H9 (cell line): ENCODE data around the gene OSBPL10. TPM values are rescaled to one million over a fixed set of nuclear protein-coding genes. Genes with fewer than 3 reads are reported as not detected.

Experiments
- DNase-seq: peaks from one replicate; pipeline ENCODE4 v3.0.0-alpha.2; 2017
- H2AFZ ChIP-seq: one replicate; pipeline ENCODE4 v1.6.1; 2013; ENCODE audit warnings: mild to moderate bottlenecking, low read length, control low read depth, moderate library complexity
- H2AK5ac ChIP-seq: 2 replicates; pipeline ENCODE4 v1.6.1; 2013; ENCODE audit warnings: low read length, control low read depth, mixed read lengths; ENCODE audit not compliant: insufficient read length
- H2BK120ac ChIP-seq: one replicate; pipeline ENCODE4 v1.6.1; 2013; ENCODE audit warnings: low read depth, mild to moderate bottlenecking, low read length, control low read depth, inconsistent platforms; ENCODE audit not compliant: poor library complexity, severe bottlenecking
- H2BK12ac ChIP-seq: 2 replicates; pipeline ENCODE4 v1.6.1; 2013; ENCODE audit warnings: low read length, control low read depth, mixed read lengths, low read depth; ENCODE audit not compliant: insufficient read length
- H2BK15ac ChIP-seq: 2 replicates; pipeline ENCODE4 v1.6.1; 2013; ENCODE audit warnings: low read depth, low read length, control low read depth
- H2BK20ac ChIP-seq: one replicate; pipeline ENCODE4 v1.6.1; 2013; ENCODE audit warnings: low read depth, mild to moderate bottlenecking, low read length, control low read depth, inconsistent platforms; ENCODE audit not compliant: poor library complexity, severe bottlenecking
- H2BK5ac ChIP-seq: 2 replicates; pipeline ENCODE4 v1.6.1; 2013; ENCODE audit warnings: low read length, control low read depth, mixed read lengths; ENCODE audit not compliant: insufficient read length
- H3K14ac ChIP-seq: 2 replicates; pipeline ENCODE4 v1.6.1; 2013; ENCODE audit warnings: low read length, control low read depth; ENCODE audit not compliant: insufficient read depth
- H3K18ac ChIP-seq: 2 replicates; pipeline ENCODE4 v1.6.1; 2013; ENCODE audit warnings: low read depth, mild to moderate bottlenecking, mixed read lengths, low read length, control low read depth; ENCODE audit not compliant: insufficient read length
- H3K23ac ChIP-seq: 2 replicates; pipeline ENCODE4 v1.6.1; 2013; ENCODE audit warnings: low read length, control low read depth, mixed read lengths, low read depth; ENCODE audit not compliant: insufficient read length
- H3K23me2 ChIP-seq: 2 replicates; pipeline ENCODE4 v1.6.1; 2013; ENCODE audit warnings: low read depth, mild to moderate bottlenecking, mixed read lengths, low read length, control low read depth; ENCODE audit not compliant: insufficient read length, poor library complexity, severe bottlenecking
- H3K27ac ChIP-seq: 2 replicates; pipeline ENCODE4 v1.5.1; 2013; ENCODE audit warnings: low read length, control low read depth, mixed read lengths, low read depth; ENCODE audit not compliant: insufficient read length
- H3K27me3 ChIP-seq: 2 replicates; pipeline ENCODE4 v1.6.1; 2013; ENCODE audit warnings: low read length, control low read depth, inconsistent platforms; ENCODE audit not compliant: insufficient read depth
- H3K4ac ChIP-seq: 2 replicates; pipeline ENCODE4 v1.6.1; 2013; ENCODE audit warnings: low read depth, mild to moderate bottlenecking, control low read depth, inconsistent platforms, low read length, moderate library complexity
- H3K4me1 ChIP-seq: 2 replicates; pipeline ENCODE4 v1.6.1; 2013; ENCODE audit warnings: low read length, control low read depth, inconsistent platforms; ENCODE audit not compliant: insufficient read depth
- H3K4me2 ChIP-seq: 2 replicates; pipeline ENCODE4 v1.6.1; 2013; ENCODE audit warnings: low read length, control low read depth, mixed read lengths; ENCODE audit not compliant: insufficient read length, insufficient read depth
- H3K56ac ChIP-seq: 2 replicates; pipeline ENCODE4 v1.6.1; 2013; ENCODE audit warnings: low read depth, mild to moderate bottlenecking, mixed read lengths, low read length, control low read depth; ENCODE audit not compliant: insufficient read length
- H3K79me1 ChIP-seq: 2 replicates; pipeline ENCODE4 v1.6.1; 2013; ENCODE audit warnings: low read depth, mild to moderate bottlenecking, moderate library complexity, low read length, control low read depth, inconsistent platforms; ENCODE audit not compliant: insufficient read depth, poor library complexity, severe bottlenecking
- H3K79me2 ChIP-seq: 2 replicates; pipeline ENCODE4 v1.6.1; 2013; ENCODE audit warnings: low read length, control low read depth, inconsistent platforms; ENCODE audit not compliant: insufficient read depth
- H3K9ac ChIP-seq: 2 replicates; pipeline ENCODE4 v1.6.1; 2013; ENCODE audit warnings: low read length, control low read depth, mixed read lengths; ENCODE audit not compliant: insufficient read length; ENCODE audit errors: extremely low read depth
- H3K9me3 ChIP-seq: one replicate; pipeline ENCODE4 v1.6.1; 2013; ENCODE audit warnings: low read depth, low read length, inconsistent platforms; ENCODE audit not compliant: control insufficient read depth
- H3T11ph ChIP-seq: one replicate; pipeline ENCODE4 v1.6.1; 2013; ENCODE audit warnings: mild to moderate bottlenecking, low read length, control low read depth, inconsistent platforms
- H4K20me1 ChIP-seq: one replicate; pipeline ENCODE4 v1.6.1; 2013; ENCODE audit not compliant: control insufficient read depth, insufficient read length, insufficient read depth
- H4K5ac ChIP-seq: 2 replicates; pipeline ENCODE4 v1.6.1; 2013; ENCODE audit warnings: low read depth, mild to moderate bottlenecking, mixed read lengths, low read length, control low read depth; ENCODE audit not compliant: insufficient read length
- H4K8ac ChIP-seq: replicated peaks from 2 replicates; pipeline ENCODE4 v1.6.1; 2013; ENCODE audit warnings: low read length, control low read depth, mixed read lengths, low read depth; ENCODE audit not compliant: insufficient read length
- H4K91ac ChIP-seq: 2 replicates; pipeline ENCODE4 v1.6.1; 2013; ENCODE audit warnings: low read depth, mild to moderate bottlenecking, moderate library complexity, mixed read lengths, low read length, control low read depth; ENCODE audit not compliant: insufficient read length
- H3K27ac Mint-ChIP-seq, 3 experiments: 2 replicates in 2 of 3; 3 replicates in 1 of 3; pipeline ENCODE4 v1.8.0; 2020 to 2021; ENCODE audit warnings: mixed read lengths in 3 of 3, mild to moderate bottlenecking in 1 of 3, moderate library complexity in 1 of 3
- H3K27me3 Mint-ChIP-seq: 2 replicates; pipeline ENCODE4 v1.8.0; 2021; ENCODE audit warnings: low read depth, mild to moderate bottlenecking, moderate library complexity, mixed read lengths
- H3K36me3 Mint-ChIP-seq, 3 experiments: 2 replicates in 2 of 3; 3 replicates in 1 of 3; pipeline ENCODE4 v1.8.0; 2020 to 2021; ENCODE audit warnings: low read depth in 3 of 3, mixed read lengths in 3 of 3; ENCODE audit not compliant: insufficient read depth in 1 of 3
- H3K4me1 Mint-ChIP-seq, 2 experiments: 2 replicates each; pipeline ENCODE4 v1.8.0; 2020; ENCODE audit warnings: mixed read lengths in 2 of 2
- H3K4me3 Mint-ChIP-seq, 2 experiments: 2 replicates in 1 of 2; 3 replicates in 1 of 2; pipeline ENCODE4 v1.8.0; 2020 to 2021; ENCODE audit warnings: mild to moderate bottlenecking in 2 of 2, mixed read lengths in 2 of 2, moderate library complexity in 1 of 2
- H3K9me3 Mint-ChIP-seq, 2 experiments: 2 replicates in 1 of 2; 3 replicates in 1 of 2; pipeline ENCODE4 v1.8.0; 2020; ENCODE audit warnings: mild to moderate bottlenecking in 2 of 2, mixed read lengths in 2 of 2, moderate library complexity in 1 of 2
- CTCF ChIP-seq: fragments of 200-600 bp; sonication (generic); conservative IDR thresholded peaks from 3 replicates; pipeline ENCODE4 v1.8.0; 2021; ENCODE audit warnings: antibody characterized with exemption, mild to moderate bottlenecking
- WGBS: extraction: QIAGEN DNeasy Blood & Tissue Kit; methylation state at CpG from one replicate; pipeline ENCODE4 v1.1.7; 2013; ENCODE audit warnings: missing lambda C conversion rate, low lambda C conversion rate, mixed read lengths; ENCODE audit not compliant: insufficient read length; ENCODE audit errors: extremely low coverage; 5-methylcytosine and 5-hydroxymethylcytosine counted together
- total RNA-seq: library from RNA; stranded (reverse); gene quantifications from 2 replicates; pipeline ENCODE4 v1.2.1, GENCODE V29; 2021

OSBPL10 gene
- total RNA-seq, 1 experiment from 2014 or later: 42.7 TPM

GRCh38 chr3:31776016-31776415, 205.0 kb downstream of the OSBPL10 start:
- Histone ChIP-seq H3K4me1 (no peaks in the 10 kb centered on the region), H3K79me2 (no peaks in the 10 kb centered on the region; the same call in 1 of the 2 replicates), H3K9me3 (no peaks in the 10 kb centered on the region)

More at GRCh38 chr3:31776016-31776415, 205.0 kb downstream of the OSBPL10 start:
- H3K36me3 Mint-ChIP-seq: peaks cover 6 to 10% (median 9%) of the 10 kb centered on the region in 3 experiments; a peak in 6 of 7 replicates
- Histone ChIP-seq H3K18ac (no peak overlapping the region), H3K27ac (no peak overlapping the region), H2BK15ac (no peak overlapping the region), H4K8ac (no peak overlapping the region), H2AK5ac (no peak overlapping the region), H4K91ac (no peak overlapping the region), H3K79me1 (no peaks in the 10 kb centered on the region), H3K23ac (no peak overlapping the region), H3K23me2 (no peaks in the 10 kb centered on the region), H2BK20ac (no peak overlapping the region), H2BK120ac (no peak overlapping the region), H3K27me3 (no peaks in the 10 kb centered on the region), H4K20me1 (no peaks in the 10 kb centered on the region), H3T11ph (no peak overlapping the region), H3K9ac (no peak overlapping the region), H3K4ac (no peak overlapping the region), H2BK5ac (no peak overlapping the region), H3K4me2 (no peak overlapping the region), H2BK12ac (no peak overlapping the region), H2AFZ (no peak overlapping the region), H3K14ac (no peak overlapping the region), H3K56ac (no peak overlapping the region), H4K5ac (no peak overlapping the region)
- no peaks in the 10 kb centered on the region; the same call in 1 of the 2 replicates for H3K27me3 Mint-ChIP-seq
- H3K4me3 Mint-ChIP-seq: no peak overlapping the region
- no peak for TF ChIP-seq CTCF
- peaks cover 4 to 9% of the 10 kb centered on the region in 2 experiments; a peak in 4 of 5 replicates for H3K9me3 Mint-ChIP-seq
- peaks cover 5 to 27% of the 10 kb centered on the region in 2 experiments; a peak in 3 of 4 replicates for H3K4me1 Mint-ChIP-seq
- no peak overlapping the region for H3K27ac Mint-ChIP-seq
- WGBS: no CpG with 5 or more reads among the region's 4 CpGs
- no peak for DNase-seq
